ENCODE measurements around the gene AKT1.

- no peak for TF ChIP-seq CTCF (IDR thresholded peaks at IDR 0.05)
- TF ChIP-seq POLR2A (IDR thresholded peaks at IDR 0.05), result no peak
These were observed 14.1 kb downstream of the AKT1 start for GRCh38 chr14:104781271-104782077.
